Esophagus muscularis mucosa (tissue), 4 donors: ENCODE data around the gene SLC8B1. TPM values are rescaled to one million over a fixed set of nuclear protein-coding genes. Genes with fewer than 3 reads are reported as not detected.

Experiments used
- DNase-seq: peaks from one replicate; pipeline ENCODE4 v3.0.0-alpha.2; 2017; ENCODE audit errors: extremely low spot score
- H3K27ac ChIP-seq, 4 donors: fragments of 200-600 bp; sonication (generic); replicated peaks in 1 of 4; 1 replicate in 3 of 4; 2 replicates in 1 of 4; pipeline ENCODE4 v1.5.1; 2016 to 2019; ENCODE audit warnings: mild to moderate bottlenecking in 1 of 4
- H3K27me3 ChIP-seq, 4 donors: fragments of 200-600 bp; sonication (generic); one replicate each; pipeline versions ENCODE4 v1.5.1 to v1.6.0; 2016 to 2019
- H3K36me3 ChIP-seq, 4 donors: fragments of 200-600 bp; sonication (generic); one replicate each; pipeline ENCODE4 v1.5.1; 2016 to 2019
- H3K4me1 ChIP-seq, 4 donors: fragments of 200-600 bp; sonication (generic); one replicate each; pipeline ENCODE4 v1.5.1; 2016 to 2019
- H3K4me3 ChIP-seq, 4 donors: fragments of 200-600 bp; sonication (generic); 1 replicate in 2 of 4; 2 replicates in 2 of 4; pipeline ENCODE4 v1.5.1; 2016 to 2019; ENCODE audit warnings: mild to moderate bottlenecking in 4 of 4, moderate library complexity in 1 of 4
- H3K9me3 ChIP-seq, 4 donors: fragments of 200-600 bp; sonication (generic); 1 replicate in 3 of 4; 2 replicates in 1 of 4; pipeline ENCODE4 v1.5.1; 2016 to 2019
- EP300 ChIP-seq: sonication (generic); formaldehyde crosslinking; IDR thresholded peaks from one replicate; pipeline ENCODE4 v1.6.1; 2017; ENCODE audit warnings: antibody characterized with exemption
- POLR2A ChIP-seq: fragments of 450-650 bp; IDR thresholded peaks from one replicate; pipeline ENCODE4 v1.6.1; 2017; ENCODE audit warnings: antibody characterized with exemption, moderate library complexity, mild to moderate bottlenecking, low read depth
- POLR2AphosphoS5 ChIP-seq, 2 donors: sonication (generic); formaldehyde crosslinking; IDR thresholded peaks; one replicate each; pipeline ENCODE4 v1.6.1; 2017; ENCODE audit warnings: antibody characterized with exemption in 2 of 2
- WGBS: methylation state at CpG from one replicate; pipeline ENCODE4 v1.1.5; 2018; 5-methylcytosine and 5-hydroxymethylcytosine counted together
- intact Hi-C: fragments of 100-400 bp; cut with DNase I; formaldehyde crosslinking; loops from one replicate; pipeline ENCODE4 v1.15.1; 2023
- total RNA-seq, 4 donors: library from RNA; depleted of rRNA; stranded (reverse); fragments of >200 nt; gene quantifications; one replicate each; pipeline versions ENCODE4 v1.1.0 to v1.2.1, GENCODE V29; 2016
- TF ChIP-seq, protein P1 (sequence below), 3 experiments: fragments of 200-600 bp in 2 of 3; fragments of 450-650 bp in 1 of 3; sonication (generic) in 2 of 3; IDR thresholded peaks; one replicate each; pipeline ENCODE4 v1.5.1; 2017 to 2019; ENCODE audit warnings: antibody characterized with exemption in 3 of 3, mild to moderate bottlenecking in 2 of 3, moderate library complexity in 1 of 3

Gene SLC8B1
- total RNA-seq, 4 donors from 2014 or later = 19.1 to 22.8 (median 19.8) TPM

DNA sequence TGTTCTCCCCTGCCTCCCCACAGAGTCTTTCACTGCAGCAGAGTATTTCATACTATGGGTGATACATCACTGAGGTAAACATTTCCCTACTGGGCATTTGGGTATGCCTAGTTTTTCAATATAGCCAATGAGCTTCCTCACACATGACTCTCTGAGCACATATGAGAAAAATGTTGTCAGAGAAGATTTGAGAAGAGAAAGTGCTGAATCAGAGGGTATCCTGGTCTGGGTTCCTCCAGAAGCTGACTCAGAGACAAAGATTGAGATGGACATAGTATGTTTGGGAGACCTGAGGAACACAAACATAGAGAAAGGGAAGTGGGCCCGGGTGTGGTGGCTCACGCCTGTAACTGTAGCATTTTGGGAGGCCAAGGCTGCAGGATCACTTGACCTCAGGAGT, 12.6 kb downstream of the SLC8B1 start:
- H3K36me3 ChIP-seq = peaks cover 18 to 51% (median 42%) of the 10 kb centered on the region in 4 donors
- H3K4me3 ChIP-seq = no peak overlapping the region
- no peak overlapping the region for H3K27ac ChIP-seq
- 90% methylated on average over 2 of the region's 2 CpGs for WGBS
- DNase-seq = no peak
- TF ChIP-seq POLR2AphosphoS5 (IDR thresholded peaks at IDR 0.05) (no peak), EP300 (no peak), POLR2A (no peak)
- TF ChIP-seq, protein P1, sequence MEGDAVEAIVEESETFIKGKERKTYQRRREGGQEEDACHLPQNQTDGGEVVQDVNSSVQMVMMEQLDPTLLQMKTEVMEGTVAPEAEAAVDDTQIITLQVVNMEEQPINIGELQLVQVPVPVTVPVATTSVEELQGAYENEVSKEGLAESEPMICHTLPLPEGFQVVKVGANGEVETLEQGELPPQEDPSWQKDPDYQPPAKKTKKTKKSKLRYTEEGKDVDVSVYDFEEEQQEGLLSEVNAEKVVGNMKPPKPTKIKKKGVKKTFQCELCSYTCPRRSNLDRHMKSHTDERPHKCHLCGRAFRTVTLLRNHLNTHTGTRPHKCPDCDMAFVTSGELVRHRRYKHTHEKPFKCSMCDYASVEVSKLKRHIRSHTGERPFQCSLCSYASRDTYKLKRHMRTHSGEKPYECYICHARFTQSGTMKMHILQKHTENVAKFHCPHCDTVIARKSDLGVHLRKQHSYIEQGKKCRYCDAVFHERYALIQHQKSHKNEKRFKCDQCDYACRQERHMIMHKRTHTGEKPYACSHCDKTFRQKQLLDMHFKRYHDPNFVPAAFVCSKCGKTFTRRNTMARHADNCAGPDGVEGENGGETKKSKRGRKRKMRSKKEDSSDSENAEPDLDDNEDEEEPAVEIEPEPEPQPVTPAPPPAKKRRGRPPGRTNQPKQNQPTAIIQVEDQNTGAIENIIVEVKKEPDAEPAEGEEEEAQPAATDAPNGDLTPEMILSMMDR (IDR thresholded peaks at IDR 0.05) = no peak
- H3K27me3 ChIP-seq = no peaks in the 10 kb centered on the region
- H3K4me1 ChIP-seq = peaks cover 0 to 17% (median 9%) of the 10 kb centered on the region in 4 donors
- no peaks in the 10 kb centered on the region for H3K9me3 ChIP-seq
- intact Hi-C loops = no loop called here

GRCh38 chr12:113320401-113320800, 14.5 kb downstream of the SLC8B1 start:
- Histone ChIP-seq H3K27ac (no peak overlapping the region), H3K9me3 (no peaks in the 10 kb centered on the region), H3K4me1 (no peaks in the 10 kb centered on the region), H3K4me3 (no peak overlapping the region), H3K27me3 (no peaks in the 10 kb centered on the region), H3K36me3 (peaks cover 26 to 66% (median 61%) of the 10 kb centered on the region in 4 donors)
- TF ChIP-seq, protein P1 (IDR thresholded peaks at IDR 0.05) = no peak
- no peak for TF ChIP-seq POLR2AphosphoS5 (IDR thresholded peaks at IDR 0.05)
- no peak for TF ChIP-seq EP300
- no peak for TF ChIP-seq POLR2A
- intact Hi-C loops = no loop called here
- DNase-seq = no peak
- 90% methylated on average over 7 of the region's 12 CpGs for WGBS

DNA sequence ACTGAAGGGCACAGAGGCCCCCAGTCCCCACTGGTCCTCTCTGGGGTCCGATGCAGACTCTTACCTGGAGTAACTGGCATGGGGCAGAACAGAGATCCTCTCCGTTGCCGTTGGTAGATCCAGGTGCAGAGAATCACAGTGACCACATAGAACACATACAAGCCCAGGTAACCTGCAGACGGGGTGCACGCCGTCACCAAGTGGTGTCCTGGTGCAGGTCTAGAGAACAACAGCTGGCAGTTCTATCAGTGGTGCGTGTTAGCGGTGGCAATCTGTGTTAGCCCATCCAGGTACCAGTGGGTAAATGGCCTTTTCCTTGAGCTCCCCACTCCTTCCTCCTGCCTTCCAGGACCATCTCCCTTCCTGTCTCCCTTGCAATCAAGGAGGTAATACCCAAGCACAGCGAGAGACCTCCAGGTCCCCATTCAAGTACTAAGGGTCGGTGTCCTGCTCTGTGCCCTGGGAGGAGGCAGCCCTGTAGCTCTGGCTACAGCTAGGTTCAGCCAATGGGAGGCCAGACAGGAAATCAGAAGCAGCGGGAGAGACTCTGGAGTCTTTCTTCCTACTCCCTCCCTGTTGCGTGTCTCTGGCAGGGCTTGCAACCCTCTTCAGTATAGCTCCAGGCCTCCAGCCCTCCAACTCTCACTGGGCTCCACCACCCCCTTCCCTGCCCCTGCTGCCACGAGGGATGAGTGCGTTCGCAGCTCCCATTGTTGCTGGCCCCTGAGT, 15.8 kb downstream of the SLC8B1 start:
- peaks cover 0 to 6% (median 2%) of the 10 kb centered on the region in 4 donors for H3K4me1 ChIP-seq
- no peak for DNase-seq
- WGBS = 97% methylated on average over 7 of the region's 15 CpGs
- H3K27ac ChIP-seq = no peak overlapping the region
- intact Hi-C loops = loop anchor here (10.0 kb wide), 2 partner anchors 106 to 596 kb away; partner anchors contain the start of gene SDSL
- no peak for TF ChIP-seq POLR2A
- TF ChIP-seq, protein P1 (IDR thresholded peaks at IDR 0.05) = no peak
- no peak for TF ChIP-seq EP300
- TF ChIP-seq POLR2AphosphoS5 (IDR thresholded peaks at IDR 0.05) = no peak
- H3K9me3 ChIP-seq = no peaks in the 10 kb centered on the region
- H3K4me3 ChIP-seq = no peak overlapping the region
- peaks cover 26 to 79% (median 74%) of the 10 kb centered on the region in 4 donors for H3K36me3 ChIP-seq
- no peaks in the 10 kb centered on the region for H3K27me3 ChIP-seq

DNA sequence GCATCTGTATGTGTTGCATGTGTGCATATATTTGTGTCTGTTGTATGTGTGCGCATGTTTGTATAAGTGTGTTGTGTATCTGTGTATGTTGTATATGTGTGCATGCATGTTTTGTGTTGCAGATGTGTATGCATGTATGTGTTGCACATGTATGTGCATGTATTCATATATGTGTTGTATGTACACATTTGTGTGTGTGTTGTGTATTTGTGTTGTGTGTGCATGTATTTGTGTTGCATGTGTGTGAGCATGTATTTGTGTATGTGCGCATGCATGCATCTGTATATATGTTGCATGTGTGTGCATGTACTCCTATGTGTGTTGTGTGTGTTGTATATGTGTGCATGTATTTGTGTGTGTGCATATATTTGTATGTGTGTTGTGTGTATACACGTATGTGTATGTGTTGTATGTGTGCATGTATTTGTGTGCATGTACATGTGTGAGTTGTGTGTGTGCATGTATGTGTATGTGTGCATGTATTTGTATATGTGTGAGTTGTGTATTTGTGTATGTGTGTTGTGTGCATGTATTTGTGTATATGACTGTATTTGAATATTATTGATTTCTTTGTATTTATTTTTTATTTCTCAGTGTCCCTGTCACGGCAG, 16.8 kb downstream of the SLC8B1 start:
- WGBS = 88% methylated on average over 4 of the region's 4 CpGs
- TF ChIP-seq, protein P1 (IDR thresholded peaks at IDR 0.05) = no peak
- TF ChIP-seq POLR2A = no peak
- no peak for TF ChIP-seq POLR2AphosphoS5 (IDR thresholded peaks at IDR 0.05)
- TF ChIP-seq EP300 = no peak
- Histone ChIP-seq H3K4me1 (peaks cover 0 to 11% (median 2%) of the 10 kb centered on the region in 4 donors), H3K36me3 (peaks cover 29 to 85% (median 81%) of the 10 kb centered on the region in 4 donors), H3K27me3 (no peaks in the 10 kb centered on the region), H3K9me3 (no peaks in the 10 kb centered on the region), H3K27ac (no peak overlapping the region), H3K4me3 (no peak overlapping the region)
- intact Hi-C loops = loop anchor here (10.0 kb wide), 2 partner anchors 107 to 597 kb away; partner anchors contain the start of gene SDSL
- DNase-seq = no peak
